ENCODE data around the gene TTC39B. TPM values are rescaled to one million over a fixed set of nuclear protein-coding genes. Genes with fewer than 3 reads are reported as not detected.

Gene TTC39B
- total and polyA plus RNA-seq, 5 donors: 1.00 to 3.8 (median 3.2) TPM

DNA sequence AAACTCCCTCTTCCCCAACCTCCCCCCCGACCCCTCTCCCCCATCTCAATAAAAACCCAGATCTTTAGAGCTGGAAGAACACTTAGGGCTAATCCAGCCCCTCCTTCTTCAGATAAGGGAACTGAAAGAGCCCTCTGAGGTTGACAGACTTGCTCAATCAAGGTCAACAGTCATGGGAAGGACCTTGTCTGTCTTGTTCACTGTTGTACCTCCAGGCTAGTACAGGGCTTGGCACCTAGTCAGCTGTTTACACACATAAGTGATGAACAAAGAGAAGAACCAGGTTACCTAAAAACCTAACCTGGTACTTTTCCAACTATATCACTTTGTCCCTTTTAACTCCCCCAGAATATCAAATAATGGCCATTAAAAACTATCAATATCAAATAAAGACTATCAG is 2.4 kb downstream of the TTC39B start:
- ATAC-seq (no peak), DNase-seq (no peak)
- 93% methylated on average over 1 of the region's 1 CpG for WGBS
- no peak overlapping the region for H3K27ac ChIP-seq (ENCODE audit: low read length)
- H3K27me3 ChIP-seq (ENCODE audit: control insufficient read depth, insufficient read depth): no peaks in the 10 kb centered on the region
- H3K4me3 ChIP-seq (ENCODE audit: low read length): no peak overlapping the region
- H3K9me3 ChIP-seq (ENCODE audit: control insufficient read depth, low read length): no peaks in the 10 kb centered on the region
- intact Hi-C loops (cut with DNase I): no loop called here
- H3K4me1 ChIP-seq (ENCODE audit: control insufficient read depth, insufficient read depth, low read length): no peaks in the 10 kb centered on the region

- intact Hi-C loops (cut with DNase I): no loop called here
- H3K9me3 ChIP-seq (ENCODE audit: control insufficient read depth, low read length): no peaks in the 10 kb centered on the region
- peaks cover 9% of the 10 kb centered on the region for H3K4me1 ChIP-seq (ENCODE audit: control insufficient read depth, insufficient read depth, low read length)
- no peaks in the 10 kb centered on the region for H3K27me3 ChIP-seq (ENCODE audit: control insufficient read depth, insufficient read depth)
- ATAC-seq: no peak
- H3K4me3 ChIP-seq (ENCODE audit: low read length): no peak overlapping the region
- DNase-seq: no peak
- WGBS: 68% methylated on average over 1 of the region's 1 CpG
- H3K27ac ChIP-seq (ENCODE audit: low read length): no peak overlapping the region
Observed at GRCh38 chr9:15300218-15300617, 6.8 kb downstream of the TTC39B start.

DNA sequence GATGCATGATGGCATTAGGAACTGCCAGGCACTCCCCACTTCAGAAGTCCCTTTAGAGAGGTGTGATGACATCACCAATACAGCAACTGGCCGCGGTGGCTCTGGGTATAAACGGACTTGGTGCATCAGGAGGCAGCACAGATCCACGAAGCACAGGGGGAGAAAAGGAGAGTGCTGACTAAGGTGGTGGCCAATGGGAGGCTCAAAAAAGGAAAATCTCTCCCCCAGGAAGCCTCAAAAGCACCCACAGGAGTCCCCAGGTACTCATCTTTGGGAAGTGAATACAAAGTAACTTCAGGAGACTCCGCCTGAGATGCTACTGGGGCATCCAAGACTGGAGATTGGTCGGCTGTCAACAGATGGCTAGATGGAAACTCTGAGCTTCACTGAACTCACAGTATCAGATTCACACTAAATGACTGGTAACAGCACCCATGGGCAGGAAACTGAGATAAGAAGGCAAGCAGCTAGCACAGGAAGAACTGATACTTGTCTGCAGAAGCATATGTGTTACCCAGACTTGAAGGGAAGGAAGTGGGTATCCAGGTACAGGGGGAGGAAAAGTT is 7.6 kb downstream of the TTC39B start:
- ATAC-seq: no peak

DNA sequence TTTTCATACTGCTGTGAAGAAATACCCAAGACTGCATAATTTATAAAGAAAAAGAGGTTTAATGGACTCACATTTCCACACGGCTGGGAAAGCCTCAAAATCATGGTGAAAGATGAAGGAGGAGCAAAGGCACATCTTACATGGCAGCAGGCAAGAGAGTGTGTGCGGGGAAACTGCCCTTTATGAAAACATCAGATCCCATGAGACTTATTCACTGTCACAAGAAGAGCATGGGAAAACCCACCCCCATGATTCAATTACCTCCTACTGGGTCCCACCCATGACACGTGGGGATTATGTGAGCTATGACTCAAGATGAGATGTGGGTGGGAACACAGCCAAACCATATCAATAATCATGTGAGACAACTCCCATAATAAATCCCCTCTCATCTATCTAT is 8.7 kb downstream of the TTC39B start:
- H3K27ac ChIP-seq (ENCODE audit: low read length): no peak overlapping the region
- peaks cover 12% of the 10 kb centered on the region for H3K4me1 ChIP-seq (ENCODE audit: control insufficient read depth, insufficient read depth, low read length)
- no peaks in the 10 kb centered on the region for H3K27me3 ChIP-seq (ENCODE audit: control insufficient read depth, insufficient read depth)
- intact Hi-C loops (cut with DNase I): no loop called here
- H3K4me3 ChIP-seq (ENCODE audit: low read length): no peak overlapping the region
- no peaks in the 10 kb centered on the region for H3K9me3 ChIP-seq (ENCODE audit: control insufficient read depth, low read length)
- no peak for DNase-seq
- 90% methylated on average over 3 of the region's 3 CpGs for WGBS
- no peak for ATAC-seq

More for the DNA sequence above, 7.6 kb downstream of the TTC39B start:
- no peaks in the 10 kb centered on the region for H3K9me3 ChIP-seq (ENCODE audit: control insufficient read depth, low read length)
- no peak for DNase-seq
- intact Hi-C loops (cut with DNase I): no loop called here
- H3K27ac ChIP-seq (ENCODE audit: low read length): no peak overlapping the region
- peaks cover 12% of the 10 kb centered on the region for H3K4me1 ChIP-seq (ENCODE audit: control insufficient read depth, insufficient read depth, low read length)
- no peaks in the 10 kb centered on the region for H3K27me3 ChIP-seq (ENCODE audit: control insufficient read depth, insufficient read depth)
- H3K4me3 ChIP-seq (ENCODE audit: low read length): no peak overlapping the region
- 75% methylated on average over 6 of the region's 6 CpGs for WGBS

DNA sequence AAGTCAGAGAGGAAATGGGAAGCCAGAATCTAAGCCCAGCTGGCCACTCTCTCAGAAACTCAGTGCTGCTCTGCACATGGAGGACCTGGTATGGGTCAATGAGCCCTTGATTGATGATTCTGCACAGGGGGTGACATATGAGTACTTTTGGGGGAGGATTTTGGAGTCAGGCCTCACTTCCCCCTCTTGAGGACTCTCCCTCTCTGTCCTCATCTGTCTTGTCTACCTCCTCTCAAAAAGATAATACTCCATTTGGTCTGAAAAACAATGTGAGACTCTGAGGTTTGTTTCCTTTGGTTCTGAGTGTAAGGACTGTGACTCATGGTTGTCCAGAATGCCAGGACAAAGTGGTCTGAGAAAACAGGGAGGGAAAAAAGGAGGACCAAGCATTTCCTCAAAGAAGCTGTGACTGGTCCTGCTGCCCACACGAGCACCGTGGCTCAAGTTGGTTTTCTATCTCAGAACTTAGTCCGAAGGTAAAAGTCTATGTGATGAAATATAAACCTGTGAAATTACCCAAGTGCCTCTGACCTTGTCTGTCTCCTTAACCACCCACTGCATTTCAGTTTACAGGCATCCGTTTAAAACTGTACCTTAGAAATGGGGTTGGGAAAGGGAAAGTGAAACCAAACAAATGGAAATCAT is 11.1 kb downstream of the TTC39B start:
- Histone ChIP-seq H3K4me3 (ENCODE audit: low read length) (peak overlapping the region; percentile 77), H3K27me3 (ENCODE audit: control insufficient read depth, insufficient read depth) (no peaks in the 10 kb centered on the region), H3K9me3 (ENCODE audit: control insufficient read depth, low read length) (no peaks in the 10 kb centered on the region), H3K27ac (ENCODE audit: low read length) (peak overlapping the region; percentile 97), H3K4me1 (ENCODE audit: control insufficient read depth, insufficient read depth, low read length) (peaks cover 12% of the 10 kb centered on the region)
- 22% methylated on average over 4 of the region's 4 CpGs for WGBS
- ATAC-seq: peak; percentile 59 to 77
- no peak for DNase-seq
- intact Hi-C loops (cut with DNase I): no loop called here

DNA sequence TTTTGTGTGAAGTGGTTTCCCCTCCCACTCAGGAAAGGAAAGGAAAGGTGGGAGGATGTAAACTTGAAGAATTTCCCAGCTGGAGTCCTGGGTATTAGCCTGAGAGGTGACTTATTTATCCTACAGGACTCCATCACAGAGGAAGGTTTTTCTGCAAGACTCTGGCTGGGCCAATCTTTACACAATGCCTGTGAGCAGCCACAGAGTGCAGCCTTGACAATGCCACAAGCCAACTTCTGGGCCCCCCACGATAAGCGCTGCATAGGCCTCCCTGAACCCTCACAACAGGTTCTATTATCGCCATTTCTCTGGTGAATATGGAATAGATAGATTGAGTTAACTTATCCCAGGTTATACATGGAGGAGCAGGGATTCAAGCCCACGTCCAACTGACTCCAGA is 12.4 kb downstream of the TTC39B start:
- intact Hi-C loops (cut with DNase I): no loop called here
- Histone ChIP-seq H3K4me1 (ENCODE audit: control insufficient read depth, insufficient read depth, low read length) (peaks cover 12% of the 10 kb centered on the region), H3K4me3 (ENCODE audit: low read length) (no peak overlapping the region), H3K9me3 (ENCODE audit: control insufficient read depth, low read length) (no peaks in the 10 kb centered on the region), H3K27ac (ENCODE audit: low read length) (no peak overlapping the region), H3K27me3 (ENCODE audit: control insufficient read depth, insufficient read depth) (no peaks in the 10 kb centered on the region)
- DNase-seq (peak in 1 of 3 donors; percentile 58), ATAC-seq (no peak)
- 92% methylated on average over 4 of the region's 4 CpGs for whole genome bisulfite sequencing

- no peak for ATAC-seq
- 54% methylated on average over 10 of the region's 10 CpGs for WGBS
- no peaks in the 10 kb centered on the region for H3K9me3 ChIP-seq (ENCODE audit: control insufficient read depth, low read length)
- H3K27me3 ChIP-seq (ENCODE audit: control insufficient read depth, insufficient read depth): no peaks in the 10 kb centered on the region
- peak overlapping the region; percentile 19 for H3K4me3 ChIP-seq (ENCODE audit: low read length)
- peak overlapping the region; percentile 66 for H3K27ac ChIP-seq (ENCODE audit: low read length)
- peaks cover 12% of the 10 kb centered on the region for H3K4me1 ChIP-seq (ENCODE audit: control insufficient read depth, insufficient read depth, low read length)
- intact Hi-C loops (cut with DNase I): no loop called here
- DNase-seq: no peak
Observed at GRCh38 chr9:15293804-15294316, 13.2 kb downstream of the TTC39B start.

DNA sequence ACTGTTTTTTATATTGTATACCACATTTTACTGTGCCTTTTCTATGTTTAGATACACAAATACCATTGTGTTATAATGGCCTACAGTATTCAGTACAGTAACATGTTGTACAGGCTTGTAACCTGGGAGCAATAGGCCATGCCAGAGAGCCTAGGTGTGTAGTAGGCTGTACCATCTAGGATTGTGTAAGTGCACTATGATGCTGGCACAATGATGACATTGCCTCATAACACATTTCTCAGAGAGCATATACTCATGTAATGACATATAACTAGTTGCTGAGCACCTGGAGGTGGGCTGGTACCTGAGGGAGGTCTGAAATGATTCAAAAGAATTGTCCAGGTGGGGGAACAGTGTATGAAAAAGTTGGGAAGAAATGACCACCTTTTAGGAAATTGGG is 13.9 kb downstream of the TTC39B start:
- no peaks in the 10 kb centered on the region for H3K27me3 ChIP-seq (ENCODE audit: control insufficient read depth, insufficient read depth)
- no peak overlapping the region for H3K4me3 ChIP-seq (ENCODE audit: low read length)
- ATAC-seq (no peak), DNase-seq (no peak)
- H3K27ac ChIP-seq (ENCODE audit: low read length): no peak overlapping the region
- no peaks in the 10 kb centered on the region for H3K9me3 ChIP-seq (ENCODE audit: control insufficient read depth, low read length)
- intact Hi-C loops (cut with DNase I): no loop called here
- peaks cover 12% of the 10 kb centered on the region for H3K4me1 ChIP-seq (ENCODE audit: control insufficient read depth, insufficient read depth, low read length)

GRCh38 chr9:15289603-15290002 is 17.4 kb downstream of the TTC39B start:
- peaks cover under 1% of the 10 kb centered on the region for H3K4me1 ChIP-seq (ENCODE audit: control insufficient read depth, insufficient read depth, low read length)
- no peak overlapping the region for H3K4me3 ChIP-seq (ENCODE audit: low read length)
- no peak overlapping the region for H3K27ac ChIP-seq (ENCODE audit: low read length)
- ATAC-seq (no peak), DNase-seq (no peak)
- H3K27me3 ChIP-seq (ENCODE audit: control insufficient read depth, insufficient read depth): no peaks in the 10 kb centered on the region
- WGBS: 92% methylated on average over 5 of the region's 5 CpGs
- intact Hi-C loops (cut with DNase I): no loop called here
- H3K9me3 ChIP-seq (ENCODE audit: control insufficient read depth, low read length): no peaks in the 10 kb centered on the region

- WGBS: 88% methylated on average over 4 of the region's 4 CpGs
- no peaks in the 10 kb centered on the region for H3K27me3 ChIP-seq (ENCODE audit: control insufficient read depth, insufficient read depth)
- no peak overlapping the region for H3K4me3 ChIP-seq (ENCODE audit: low read length)
- no peak for DNase-seq
- intact Hi-C loops (cut with DNase I): no loop called here
- ATAC-seq: no peak
- no peaks in the 10 kb centered on the region for H3K4me1 ChIP-seq (ENCODE audit: control insufficient read depth, insufficient read depth, low read length)
- no peak overlapping the region for H3K27ac ChIP-seq (ENCODE audit: low read length)
- no peaks in the 10 kb centered on the region for H3K9me3 ChIP-seq (ENCODE audit: control insufficient read depth, low read length)
Observed at GRCh38 chr9:15287309-15287708, 19.7 kb downstream of the TTC39B start.

DNA sequence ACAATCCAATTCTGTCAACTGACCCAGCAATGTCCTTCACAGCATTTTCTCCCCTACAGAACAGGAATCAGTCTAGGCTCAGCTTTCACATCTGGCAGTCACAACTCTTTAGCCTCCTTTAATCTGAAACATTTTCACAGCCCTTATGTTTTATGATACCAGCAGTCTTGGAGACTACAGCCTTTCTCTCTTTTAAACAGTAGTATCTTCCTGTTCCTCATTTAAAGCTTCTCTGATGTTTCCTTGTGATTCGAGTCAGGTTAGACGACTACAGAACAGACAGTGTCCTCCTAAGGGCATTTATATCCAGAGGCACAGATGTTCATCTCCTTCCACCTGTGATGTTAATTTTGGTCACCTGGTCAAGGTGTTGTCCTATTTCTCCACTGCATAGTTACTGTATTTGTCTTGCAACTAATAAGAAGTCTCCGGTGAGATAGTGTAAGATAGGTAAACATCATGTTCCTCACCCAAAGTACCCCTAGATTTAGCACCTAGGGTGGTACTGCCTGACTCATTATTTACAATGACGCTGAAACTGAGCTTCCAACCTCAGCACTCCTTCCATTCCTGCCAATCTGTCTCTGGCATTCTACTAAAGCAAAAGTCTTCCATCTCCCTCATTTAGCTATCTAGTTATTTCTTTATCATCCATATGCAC is 20.7 kb downstream of the TTC39B start:
- Histone ChIP-seq H3K27ac (ENCODE audit: low read length) (no peak overlapping the region), H3K4me1 (ENCODE audit: control insufficient read depth, insufficient read depth, low read length) (no peaks in the 10 kb centered on the region), H3K9me3 (ENCODE audit: control insufficient read depth, low read length) (no peaks in the 10 kb centered on the region), H3K4me3 (ENCODE audit: low read length) (no peak overlapping the region), H3K27me3 (ENCODE audit: control insufficient read depth, insufficient read depth) (no peaks in the 10 kb centered on the region)
- WGBS: 87% methylated on average over 4 of the region's 4 CpGs
- ATAC-seq (no peak), DNase-seq (no peak)
- intact Hi-C loops (cut with DNase I): no loop called here
